Keratinocyte (primary cell): ENCODE results near the gene DNAJC28. TPM values are rescaled to one million over a fixed set of nuclear protein-coding genes. Genes with fewer than 3 reads are reported as not detected.
A peak's percentile ranks its signal among the peaks of the same experiment; 100 is the strongest.

Experiments
- DNase-seq: peaks from one replicate; pipeline ENCODE4 v3.0.0-alpha.2; 2011; ENCODE audit warnings: low read depth, missing footprints, low spot score
- FAIRE-seq: peaks from 2 replicates; lab custom pipeline; 2011; peaks lifted over from hg19 to GRCh38; lab: Jason Lieb, UNC
- H2AFZ ChIP-seq: 2 replicates; pipeline ENCODE4 v1.6.0; 2012; ENCODE audit warnings: low read length, control low read depth, inconsistent platforms; ENCODE audit not compliant: control insufficient read depth
- H3K27ac ChIP-seq: 2 replicates; pipeline ENCODE4 v1.5.1; 2011; ENCODE audit warnings: low read length; ENCODE audit not compliant: control insufficient read depth, insufficient read depth
- H3K27me3 ChIP-seq: 3 replicates; pipeline ENCODE4 v1.6.0; 2011; ENCODE audit warnings: low read length; ENCODE audit not compliant: control insufficient read depth, insufficient read depth; ENCODE audit errors: extremely low read depth
- H3K36me3 ChIP-seq, 2 experiments: 2 replicates in 1 of 2; 3 replicates in 1 of 2; pipeline ENCODE4 v1.5.1; 2011; ENCODE audit warnings: low read length in 2 of 2, mild to moderate bottlenecking in 1 of 2; ENCODE audit not compliant: control insufficient read depth in 2 of 2, insufficient read depth in 2 of 2; ENCODE audit errors: extremely low read depth in 1 of 2
- H3K4me1 ChIP-seq: 3 replicates; pipeline ENCODE4 v1.5.1; 2011; ENCODE audit warnings: low read length; ENCODE audit not compliant: control insufficient read depth, insufficient read depth; ENCODE audit errors: extremely low read depth
- H3K4me2 ChIP-seq: 3 replicates; pipeline ENCODE4 v1.6.0; 2011; ENCODE audit warnings: low read depth, low read length; ENCODE audit not compliant: control insufficient read depth, insufficient read depth; ENCODE audit errors: extremely low read depth
- H3K4me3 ChIP-seq, 3 experiments: fragments of 200-600 bp in 1 of 3; sonication (generic) in 1 of 3; 2 replicates in 2 of 3; 3 replicates in 1 of 3; pipeline ENCODE4 v1.5.1; 2011 to 2016; ENCODE audit warnings: low read length in 3 of 3, mild to moderate bottlenecking in 3 of 3, control low read depth in 2 of 3, inconsistent platforms in 1 of 3, low read depth in 1 of 3, mixed read lengths in 1 of 3, mixed run types in 1 of 3, moderate library complexity in 1 of 3; ENCODE audit not compliant: control insufficient read depth in 2 of 3, insufficient read depth in 2 of 3; ENCODE audit errors: extremely low read depth in 1 of 3
- H3K79me2 ChIP-seq: 2 replicates; pipeline ENCODE4 v1.6.0; 2012; ENCODE audit warnings: low read length; ENCODE audit not compliant: control insufficient read depth, insufficient read depth
- H3K9ac ChIP-seq: 3 replicates; pipeline ENCODE4 v1.6.0; 2011; ENCODE audit warnings: low read length; ENCODE audit not compliant: control insufficient read depth, insufficient read depth; ENCODE audit errors: extremely low read depth
- H3K9me1 ChIP-seq: 3 replicates; pipeline ENCODE4 v1.6.0; 2011; ENCODE audit warnings: low read length; ENCODE audit not compliant: control insufficient read depth, insufficient read depth; ENCODE audit errors: extremely low read depth
- H3K9me3 ChIP-seq: 2 replicates; pipeline ENCODE4 v1.5.1; 2012; ENCODE audit warnings: low read depth, low read length; ENCODE audit not compliant: control insufficient read depth
- H4K20me1 ChIP-seq: 3 replicates; pipeline ENCODE4 v1.6.0; 2011; ENCODE audit warnings: low read length; ENCODE audit not compliant: control insufficient read depth, insufficient read depth; ENCODE audit errors: extremely low read depth
- CTCF ChIP-seq, 3 experiments: IDR thresholded peaks in 1 of 3; conservative IDR thresholded peaks in 1 of 3; optimal IDR thresholded peaks in 1 of 3; 2 replicates in 2 of 3; 3 replicates in 1 of 3; pipeline versions ENCODE3 to v1.5.1; 2011; ENCODE audit warnings: low read length in 3 of 3, mild to moderate bottlenecking in 3 of 3, moderate library complexity in 2 of 3, control low read depth in 1 of 3, inconsistent platforms in 1 of 3; ENCODE audit not compliant: insufficient read depth in 2 of 3; ENCODE audit errors: extremely low read depth in 1 of 3
- EZH2 ChIP-seq: IDR thresholded peaks from one replicate; pipeline ENCODE4 v1.6.1; 2012; ENCODE audit warnings: inconsistent platforms, mild to moderate bottlenecking, low read length, moderate library complexity
- dilution Hi-C: fragments of 300-500 bp; cut with MboI; formaldehyde crosslinking; loops from one replicate; pipeline ENCODE4 v1.7.0; 2020; ENCODE audit warnings: low sequenced_read_pairs; ENCODE audit not compliant: extremely low pct_ligation_motif_present
- polyA plus RNA-seq, 5 experiments: library from polyadenylated mRNA; depleted of rRNA in 3 of 5; stranded (reverse) in 3 of 5; stranded (forward) in 1 of 5; unstranded in 1 of 5; fragments of >200 nt; gene quantifications; 1 replicate in 1 of 5; 2 replicates in 3 of 5; 3 replicates in 1 of 5; pipeline versions ENCODE4 v1.2.1 to v1.2.3, GENCODE V29; 2011 to 2012; ENCODE audit warnings: missing spikeins in 2 of 5, low read depth in 1 of 5, low replicate concordance in 1 of 5

Gene DNAJC28
- polyA plus RNA-seq, 1 donor (not counting 4 experiments of a cell fraction or from before 2014, with no cell fraction given), result 1.4 TPM

GRCh38 chr21:33443194-33443593, 48.3 kb downstream of the DNAJC28 start:
- Histone ChIP-seq H4K20me1 (no peaks in the 10 kb centered on the region), H3K4me1 (peaks cover 13% of the 10 kb centered on the region), H3K9me1 (no peaks in the 10 kb centered on the region), H3K36me3 (peaks cover 3 to 4% of the 10 kb centered on the region in 2 experiments), H3K79me2 (no peaks in the 10 kb centered on the region), H3K27ac (peak overlapping the region; percentile 94), H3K27me3 (no peaks in the 10 kb centered on the region), H3K9ac (peak overlapping the region; percentile 75), H3K4me3 (no peak overlapping the region), H2AFZ (no peak overlapping the region), H3K9me3 (no peaks in the 10 kb centered on the region), H3K4me2 (no peak overlapping the region)
- TF ChIP-seq EZH2 (no peak), CTCF (optimal IDR thresholded peaks at IDR 0.05 in 1 of 3, IDR thresholded peaks at IDR 0.05 in 1 of 3, conservative IDR thresholded peaks at IDR 0.05 in 1 of 3; ENCODE audit: extremely low read depth in 1 of 3, insufficient read depth in 2 of 3, low read length in 3 of 3) (no peak)
- DNase-seq (no peak), FAIRE-seq (no peak)
- dilution Hi-C loops, result no loop called here

- Histone ChIP-seq H3K36me3 (peaks cover 9 to 16% of the 10 kb centered on the region in 2 experiments), H4K20me1 (no peaks in the 10 kb centered on the region), H3K9me1 (no peaks in the 10 kb centered on the region), H3K4me2 (peak overlapping the region; percentile 84), H3K27ac (peak overlapping the region; percentile 94), H3K9me3 (no peaks in the 10 kb centered on the region), H3K27me3 (no peaks in the 10 kb centered on the region), H3K4me3 (peak overlapping the region in 1 of 3 experiments; percentile 54), H3K79me2 (no peaks in the 10 kb centered on the region), H3K9ac (peak overlapping the region; percentile 75), H2AFZ (peak overlapping the region; percentile 51), H3K4me1 (peaks cover 13% of the 10 kb centered on the region)
- FAIRE-seq (peak; percentile 34), DNase-seq (peak; percentile 75)
- dilution Hi-C loops, result no loop called here
- no peak for TF ChIP-seq EZH2
Observed at GRCh38 chr21:33441489-33442477, 49.7 kb downstream of the DNAJC28 start.

Other genes with a start within 250 kb of the DNAJC28 start
- gene IL10RB, start 225.3 kb downstream of the DNAJC28 start, polyA plus RNA-seq, result 17.4 to 24.1 TPM (median 19.6 TPM) in 3 replicates
- 7.9 to 18.8 TPM (median 12.6 TPM) in 3 replicates for gene IFNAR1, start 166.7 kb downstream of the DNAJC28 start, polyA plus RNA-seq
- gene IFNGR2, start 88.3 kb downstream of the DNAJC28 start, polyA plus RNA-seq, result 89.5 to 102 TPM (median 94.3 TPM) in 3 replicates
- 20.9 to 39.7 TPM (median 25.5 TPM) in 3 replicates for gene TMEM50B, start 11.7 kb downstream of the DNAJC28 start, polyA plus RNA-seq
- 26.8 to 50.3 TPM (median 31.1 TPM) in 3 replicates for gene GART, start 50.4 kb upstream of the DNAJC28 start, polyA plus RNA-seq
- 67.9 to 104 TPM (median 96.0 TPM) in 3 replicates for gene SON, start 51.3 kb upstream of the DNAJC28 start, polyA plus RNA-seq
- gene DONSON, start 97.0 kb upstream of the DNAJC28 start, polyA plus RNA-seq, result 9.9 to 17.0 TPM (median 12.7 TPM) in 3 replicates
- gene CRYZL1, start 150.0 kb upstream of the DNAJC28 start, polyA plus RNA-seq, result 34.5 to 48.9 TPM (median 35.7 TPM) in 3 replicates
- 31.1 to 60.0 TPM (median 34.3 TPM) in 3 replicates for gene ITSN1, start 150.8 kb upstream of the DNAJC28 start, polyA plus RNA-seq